ENCODE measurements around the gene NFATC2.

DNA sequence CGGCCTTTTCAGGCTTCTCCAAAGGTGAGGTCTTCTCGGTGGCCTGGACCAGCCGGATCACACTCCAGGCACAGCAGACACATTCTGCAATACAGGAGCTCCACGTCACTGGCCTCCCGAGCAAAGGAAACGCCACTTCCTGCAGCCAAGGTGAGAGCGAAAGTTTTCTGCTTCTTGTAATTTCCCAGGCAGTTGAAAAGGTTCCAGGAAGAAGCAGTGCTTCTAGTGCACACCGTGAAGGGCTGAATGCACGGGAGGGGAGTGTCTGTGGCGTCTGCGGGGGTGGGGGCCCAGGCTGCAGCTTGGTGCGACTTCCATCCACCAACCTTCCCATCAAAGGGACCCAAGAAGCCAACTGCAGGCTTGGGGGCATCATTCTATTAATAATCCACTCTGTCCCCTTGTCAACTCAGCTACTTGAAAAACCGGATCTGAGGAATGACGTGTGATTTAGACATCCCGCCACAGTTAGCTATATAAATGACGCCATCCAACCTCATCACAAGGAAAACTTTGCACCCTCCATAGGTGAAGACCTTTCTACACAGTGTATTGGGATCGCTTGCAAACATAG is 61.1 kb downstream of the NFATC2 start:
- TF ChIP-seq, protein P1, sequence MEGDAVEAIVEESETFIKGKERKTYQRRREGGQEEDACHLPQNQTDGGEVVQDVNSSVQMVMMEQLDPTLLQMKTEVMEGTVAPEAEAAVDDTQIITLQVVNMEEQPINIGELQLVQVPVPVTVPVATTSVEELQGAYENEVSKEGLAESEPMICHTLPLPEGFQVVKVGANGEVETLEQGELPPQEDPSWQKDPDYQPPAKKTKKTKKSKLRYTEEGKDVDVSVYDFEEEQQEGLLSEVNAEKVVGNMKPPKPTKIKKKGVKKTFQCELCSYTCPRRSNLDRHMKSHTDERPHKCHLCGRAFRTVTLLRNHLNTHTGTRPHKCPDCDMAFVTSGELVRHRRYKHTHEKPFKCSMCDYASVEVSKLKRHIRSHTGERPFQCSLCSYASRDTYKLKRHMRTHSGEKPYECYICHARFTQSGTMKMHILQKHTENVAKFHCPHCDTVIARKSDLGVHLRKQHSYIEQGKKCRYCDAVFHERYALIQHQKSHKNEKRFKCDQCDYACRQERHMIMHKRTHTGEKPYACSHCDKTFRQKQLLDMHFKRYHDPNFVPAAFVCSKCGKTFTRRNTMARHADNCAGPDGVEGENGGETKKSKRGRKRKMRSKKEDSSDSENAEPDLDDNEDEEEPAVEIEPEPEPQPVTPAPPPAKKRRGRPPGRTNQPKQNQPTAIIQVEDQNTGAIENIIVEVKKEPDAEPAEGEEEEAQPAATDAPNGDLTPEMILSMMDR (IDR thresholded peaks at IDR 0.05; ENCODE audit: low read depth, low read length, poor library complexity, severe bottlenecking), result no peak
- TF ChIP-seq EZH2phosphoT487 (IDR thresholded peaks at IDR 0.05; ENCODE audit: borderline replicate concordance, low read length), result no peak

All from DOHH2 (cell line).